22Rv1 (cell line): ENCODE measurements around the gene OXNAD1.

ENCODE experiments used
- H3K27ac ChIP-seq: fragments of 450-650 bp; 2 replicates; pipeline ENCODE4 v1.5.1; 2017
- ZFX ChIP-seq: fragments of 450-650 bp; IDR thresholded peaks from 2 replicates; pipeline ENCODE4 v1.6.1; 2017; ENCODE audit warnings: antibody characterized with exemption, borderline replicate concordance
- TF ChIP-seq, protein P1 (sequence below): fragments of 450-650 bp; IDR thresholded peaks from 2 replicates; pipeline ENCODE4 v1.5.1; 2017; ENCODE audit warnings: mild to moderate bottlenecking

The OXNAD1 gene

DNA sequence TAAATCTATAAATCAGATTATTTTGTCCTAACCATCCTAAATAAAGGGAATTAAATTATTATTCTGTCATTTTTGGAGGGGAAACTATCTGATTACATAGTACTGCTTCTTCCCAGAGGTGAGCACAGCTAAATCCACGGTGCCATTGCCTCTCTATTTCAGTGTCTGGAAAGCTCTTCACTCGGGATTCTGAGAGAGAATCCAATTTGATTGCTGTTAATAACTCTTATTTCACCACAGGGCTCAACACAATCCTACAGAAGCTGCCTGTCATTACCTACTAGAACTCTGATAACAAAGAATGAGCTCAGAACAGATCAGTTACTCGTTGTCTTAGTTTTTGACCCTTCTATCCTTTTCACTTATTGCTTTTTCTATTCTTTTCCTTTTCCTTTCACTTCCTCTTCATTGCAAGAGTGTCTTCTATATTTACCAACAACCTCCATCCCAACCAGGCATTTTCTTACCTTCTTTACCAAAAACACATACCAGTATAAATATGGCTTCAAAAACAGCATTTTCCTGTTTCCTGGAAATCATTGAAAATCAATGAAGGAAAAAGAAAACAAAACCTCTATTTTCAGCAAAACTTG, 30.4 kb downstream of the OXNAD1 start:
- TF ChIP-seq ZFX: no peak
- TF ChIP-seq, protein P1, sequence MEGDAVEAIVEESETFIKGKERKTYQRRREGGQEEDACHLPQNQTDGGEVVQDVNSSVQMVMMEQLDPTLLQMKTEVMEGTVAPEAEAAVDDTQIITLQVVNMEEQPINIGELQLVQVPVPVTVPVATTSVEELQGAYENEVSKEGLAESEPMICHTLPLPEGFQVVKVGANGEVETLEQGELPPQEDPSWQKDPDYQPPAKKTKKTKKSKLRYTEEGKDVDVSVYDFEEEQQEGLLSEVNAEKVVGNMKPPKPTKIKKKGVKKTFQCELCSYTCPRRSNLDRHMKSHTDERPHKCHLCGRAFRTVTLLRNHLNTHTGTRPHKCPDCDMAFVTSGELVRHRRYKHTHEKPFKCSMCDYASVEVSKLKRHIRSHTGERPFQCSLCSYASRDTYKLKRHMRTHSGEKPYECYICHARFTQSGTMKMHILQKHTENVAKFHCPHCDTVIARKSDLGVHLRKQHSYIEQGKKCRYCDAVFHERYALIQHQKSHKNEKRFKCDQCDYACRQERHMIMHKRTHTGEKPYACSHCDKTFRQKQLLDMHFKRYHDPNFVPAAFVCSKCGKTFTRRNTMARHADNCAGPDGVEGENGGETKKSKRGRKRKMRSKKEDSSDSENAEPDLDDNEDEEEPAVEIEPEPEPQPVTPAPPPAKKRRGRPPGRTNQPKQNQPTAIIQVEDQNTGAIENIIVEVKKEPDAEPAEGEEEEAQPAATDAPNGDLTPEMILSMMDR: no peak
- no peak overlapping the region for H3K27ac ChIP-seq

DNA sequence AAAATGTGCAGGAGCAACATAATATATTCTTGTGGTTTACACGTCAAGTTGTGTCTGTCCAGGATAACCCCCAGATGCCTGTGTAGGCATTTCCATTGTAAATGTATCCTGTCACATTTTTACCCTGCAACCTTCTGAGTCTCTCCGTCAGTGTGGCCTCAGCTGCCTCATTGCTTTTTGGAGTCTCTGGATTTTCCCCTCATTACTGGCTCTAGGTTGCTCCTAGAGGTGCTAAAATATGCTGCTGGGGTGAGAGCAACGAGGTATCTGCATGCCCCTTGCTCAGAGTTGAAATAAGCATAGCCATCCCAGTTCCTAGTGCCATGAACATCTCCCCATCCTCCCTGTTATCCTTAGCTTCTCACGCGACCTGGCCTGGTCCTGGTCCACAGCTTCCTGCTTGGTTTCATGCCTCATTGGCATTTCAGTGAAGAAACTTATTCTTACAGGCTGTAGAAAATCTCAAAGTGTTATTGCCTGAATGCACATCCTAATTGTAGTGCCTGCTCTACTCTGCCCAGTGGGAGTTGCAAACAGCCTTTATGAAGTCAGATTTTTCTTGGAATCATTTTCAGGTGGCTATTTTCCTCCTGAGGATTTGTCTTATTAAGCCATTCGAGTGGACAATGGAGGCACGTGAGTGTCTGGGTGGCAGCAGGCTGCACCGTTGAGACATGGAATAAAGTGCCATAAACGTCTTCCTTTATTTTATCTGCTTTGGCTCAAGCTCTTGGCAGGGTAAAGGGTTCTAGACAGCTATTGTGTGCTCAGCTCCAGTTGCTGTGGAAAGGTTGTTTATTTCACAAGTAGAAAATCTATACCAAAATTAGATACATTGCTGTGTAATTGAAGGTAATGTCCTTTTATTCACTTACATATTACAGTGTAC, 33.2 kb downstream of the OXNAD1 start:
- TF ChIP-seq, protein P1: no peak
- no peak for TF ChIP-seq ZFX
- H3K27ac ChIP-seq: no peak overlapping the region

DNA sequence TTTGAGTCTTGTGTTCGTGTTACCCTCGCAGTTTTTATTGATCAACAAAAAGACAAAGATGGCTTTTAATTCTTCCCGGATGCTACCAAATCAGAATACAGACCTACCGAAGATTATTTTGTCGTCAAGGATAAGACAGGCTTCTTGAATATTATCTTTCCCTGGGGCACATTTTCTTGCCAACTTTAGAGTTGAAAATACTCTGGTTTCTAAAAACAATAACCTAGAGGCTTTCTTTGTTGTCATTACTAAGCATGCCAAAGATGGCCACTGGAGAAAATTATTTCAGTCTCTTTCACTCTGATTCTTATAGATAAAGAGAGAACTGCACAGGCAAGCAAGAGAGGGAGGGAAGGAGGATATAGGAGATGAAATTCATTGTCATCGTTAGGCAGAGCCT, 33.9 kb downstream of the OXNAD1 start:
- TF ChIP-seq, protein P1: no peak
- TF ChIP-seq ZFX: no peak
- H3K27ac ChIP-seq: no peak overlapping the region

DNA sequence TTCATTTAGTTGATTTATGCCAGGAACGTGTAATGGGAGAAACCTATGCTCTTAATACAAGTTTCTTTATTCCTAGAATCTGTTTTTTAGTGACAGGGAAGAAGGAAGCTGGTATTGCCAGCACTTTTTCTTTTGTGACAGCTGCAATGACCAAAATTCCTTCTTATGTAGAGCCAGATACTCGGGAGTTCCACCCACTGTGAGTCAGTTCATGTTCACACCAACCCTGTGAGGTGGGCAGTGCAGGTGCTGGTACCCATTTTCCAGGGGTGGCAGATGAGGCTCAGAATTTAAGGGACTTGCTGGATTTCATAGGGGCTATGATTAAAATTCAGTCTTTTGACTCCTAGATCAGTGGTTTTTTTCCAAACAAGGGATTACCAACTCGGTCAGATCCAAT, 34.7 kb downstream of the OXNAD1 start:
- H3K27ac ChIP-seq: no peak overlapping the region
- TF ChIP-seq ZFX: no peak
- TF ChIP-seq, protein P1: no peak

DNA sequence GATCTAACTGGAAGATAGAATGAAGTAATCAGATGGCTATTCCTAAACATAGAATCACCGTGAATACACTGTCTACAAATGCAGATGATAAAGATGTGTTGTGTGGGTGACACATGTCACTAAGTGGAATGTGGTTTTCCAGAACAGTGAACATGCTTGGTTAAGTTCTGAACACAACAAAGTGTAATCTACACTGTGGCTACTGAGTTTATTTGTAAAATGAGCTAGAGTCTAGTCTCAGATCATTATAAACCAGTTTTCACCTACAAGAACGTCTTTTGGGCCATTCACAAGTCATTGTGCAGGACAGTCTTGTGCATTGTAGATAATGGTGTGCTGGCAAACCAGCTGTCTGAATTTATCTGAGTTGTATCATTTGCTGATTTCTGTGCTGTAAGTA, 35.3 kb downstream of the OXNAD1 start:
- TF ChIP-seq, protein P1: no peak
- TF ChIP-seq ZFX: no peak
- no peak overlapping the region for H3K27ac ChIP-seq

DNA sequence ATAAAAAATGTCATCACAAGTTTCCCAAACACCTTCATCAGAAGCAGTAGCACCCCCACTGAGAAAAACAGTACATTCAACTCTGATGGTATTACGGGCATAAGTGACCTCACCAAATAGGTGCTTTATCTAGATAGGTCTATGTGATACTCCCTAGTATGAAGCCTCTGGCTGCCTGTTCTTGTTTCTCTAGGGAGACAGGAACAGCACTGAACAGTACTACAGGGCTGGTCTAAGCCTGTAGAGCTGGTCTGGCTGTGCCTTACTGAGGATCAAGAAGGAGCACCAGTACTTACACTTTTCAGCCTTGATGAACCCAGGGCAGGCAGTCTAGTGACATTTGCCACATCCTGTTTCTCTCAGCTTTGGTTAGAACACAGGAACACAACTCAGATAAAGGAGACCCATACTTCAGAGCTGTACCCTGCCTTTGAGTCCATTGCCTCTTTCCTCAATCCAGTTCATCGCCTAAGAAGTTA, 35.9 kb downstream of the OXNAD1 start:
- no peak overlapping the region for H3K27ac ChIP-seq
- no peak for TF ChIP-seq ZFX
- TF ChIP-seq, protein P1: no peak

DNA sequence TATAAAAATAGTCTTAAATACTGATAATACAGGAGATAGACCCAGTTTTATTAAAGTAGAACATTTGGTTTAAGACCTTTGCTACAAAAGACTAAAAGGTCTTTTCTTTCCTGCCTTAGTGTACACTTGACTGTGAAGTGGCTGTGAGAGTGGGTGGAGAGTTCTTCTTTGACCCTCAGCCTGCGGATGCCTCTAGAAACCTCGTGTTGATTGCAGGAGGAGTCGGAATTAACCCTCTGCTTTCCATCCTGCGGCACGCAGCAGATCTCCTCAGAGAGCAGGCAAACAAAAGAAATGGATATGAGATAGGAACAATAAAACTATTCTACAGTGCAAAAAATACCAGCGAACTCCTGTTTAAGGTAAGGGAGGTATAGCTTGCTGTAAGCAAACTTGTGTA, 36.5 kb downstream of the OXNAD1 start:
- TF ChIP-seq ZFX: no peak
- TF ChIP-seq, protein P1: no peak
- H3K27ac ChIP-seq: no peak overlapping the region
